ENCODE data around the gene OSBPL10. TPM values are rescaled to one million over a fixed set of nuclear protein-coding genes. Genes with fewer than 3 reads are reported as not detected.

Gene OSBPL10
- total RNA-seq, 1 donor from 2014 or later: 6.4 TPM

DNA sequence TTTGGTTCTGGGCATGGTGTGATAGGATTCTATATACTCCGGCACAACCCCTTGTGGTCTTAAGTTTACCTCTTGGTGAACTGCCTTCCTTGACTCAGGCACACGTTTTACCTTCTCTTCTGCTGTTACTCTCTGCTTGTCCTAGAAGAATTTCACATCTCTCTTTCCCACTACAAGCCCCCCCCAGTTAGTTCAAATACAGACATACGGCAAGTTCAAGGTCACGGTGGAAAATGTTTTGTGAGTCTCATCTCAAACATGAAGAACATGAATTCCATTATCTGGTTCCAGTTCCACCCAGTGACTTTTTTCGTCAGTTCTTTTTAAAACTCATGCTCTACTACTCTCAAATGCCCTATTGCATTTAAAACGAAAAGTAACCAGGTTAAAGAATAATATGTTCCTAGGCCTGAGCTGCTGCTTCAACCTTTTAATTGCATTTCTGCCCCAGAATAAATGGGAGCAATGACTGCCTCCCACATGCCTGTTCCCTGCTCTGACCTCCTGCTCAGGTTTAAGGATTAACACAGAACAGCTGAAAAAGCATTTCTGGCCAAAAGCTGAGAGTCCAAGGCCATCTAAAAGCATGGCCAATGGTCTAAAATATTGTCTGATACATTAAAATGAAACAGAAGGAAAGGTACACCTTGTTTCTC lies 132.8 kb downstream of the OSBPL10 start:
- no peak for DNase-seq
- TF ChIP-seq CTCF (IDR thresholded peaks at IDR 0.05; ENCODE audit: borderline replicate concordance): no peak
- H3K4me1 ChIP-seq: no peaks in the 10 kb centered on the region
- H3K9me3 ChIP-seq (replicated peaks): no peaks in the 10 kb centered on the region
- no peak overlapping the region for H3K27ac ChIP-seq (replicated peaks)
- H3K36me3 ChIP-seq: no peaks in the 10 kb centered on the region
- intact Hi-C loops (cut with micrococcal nuclease): no loop called here
- no peak overlapping the region for H3K4me3 ChIP-seq
- no peaks in the 10 kb centered on the region for H3K27me3 ChIP-seq (ENCODE audit: low read depth)

DNA sequence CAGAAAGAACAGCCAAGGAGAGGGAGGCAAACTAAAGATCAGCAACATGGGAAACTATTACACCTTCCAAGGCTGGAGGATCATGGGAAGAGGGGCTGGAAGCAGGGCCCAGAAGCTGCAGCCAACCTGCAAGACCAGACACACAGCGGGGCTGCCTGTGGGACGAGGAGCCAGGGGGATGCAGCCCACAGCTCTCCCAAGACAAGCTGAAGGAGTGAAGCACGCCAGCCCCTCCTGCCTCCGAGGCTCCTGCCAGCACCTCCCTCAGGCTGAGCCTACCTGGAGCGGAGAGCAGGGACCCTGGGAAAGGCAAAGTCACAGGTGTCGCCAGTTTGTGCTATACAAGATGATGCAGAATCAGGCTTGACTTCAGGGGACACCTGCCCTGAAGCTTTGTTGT lies 133.3 kb downstream of the OSBPL10 start:
- Histone ChIP-seq H3K27ac (replicated peaks) (no peak overlapping the region), H3K4me1 (no peaks in the 10 kb centered on the region), H3K4me3 (no peak overlapping the region), H3K27me3 (ENCODE audit: low read depth) (no peaks in the 10 kb centered on the region), H3K36me3 (no peaks in the 10 kb centered on the region), H3K9me3 (replicated peaks) (no peaks in the 10 kb centered on the region)
- TF ChIP-seq CTCF (IDR thresholded peaks at IDR 0.05; ENCODE audit: borderline replicate concordance): no peak
- intact Hi-C loops (cut with micrococcal nuclease): no loop called here
- no peak for DNase-seq

GRCh38 chr3:31841515-31841914 lies 139.5 kb downstream of the OSBPL10 start:
- Histone ChIP-seq H3K4me3 (no peak overlapping the region), H3K27me3 (ENCODE audit: low read depth) (no peaks in the 10 kb centered on the region), H3K27ac (replicated peaks) (no peak overlapping the region), H3K9me3 (replicated peaks) (peaks cover 5% of the 10 kb centered on the region), H3K4me1 (no peaks in the 10 kb centered on the region), H3K36me3 (no peaks in the 10 kb centered on the region)
- TF ChIP-seq CTCF (IDR thresholded peaks at IDR 0.05; ENCODE audit: borderline replicate concordance): no peak
- DNase-seq: no peak
- intact Hi-C loops (cut with micrococcal nuclease): no loop called here

DNA sequence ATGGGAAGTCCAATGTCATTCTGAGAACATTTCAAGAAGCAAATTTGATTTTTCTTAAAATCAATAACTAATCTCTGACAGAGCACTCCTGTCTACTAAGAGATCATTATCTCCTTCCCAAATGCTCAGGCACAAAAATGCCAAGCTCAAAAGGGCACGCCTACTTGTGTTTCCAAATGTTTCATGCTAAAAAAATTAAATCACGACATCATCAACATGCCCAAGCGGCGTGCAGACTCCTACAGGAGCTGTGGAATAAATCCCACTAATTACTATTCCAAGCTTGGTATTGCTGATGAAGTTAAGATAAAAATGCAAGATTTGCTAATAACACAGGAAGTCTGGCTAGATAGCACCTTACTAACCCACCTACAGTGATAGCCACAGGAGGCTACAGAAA lies 140.8 kb downstream of the OSBPL10 start:
- Histone ChIP-seq H3K9me3 (replicated peaks) (peaks cover 5% of the 10 kb centered on the region), H3K4me1 (no peaks in the 10 kb centered on the region), H3K27ac (replicated peaks) (no peak overlapping the region), H3K4me3 (no peak overlapping the region), H3K27me3 (ENCODE audit: low read depth) (no peaks in the 10 kb centered on the region), H3K36me3 (no peaks in the 10 kb centered on the region)
- intact Hi-C loops (cut with micrococcal nuclease): no loop called here
- DNase-seq: no peak
- TF ChIP-seq CTCF (IDR thresholded peaks at IDR 0.05; ENCODE audit: borderline replicate concordance): no peak

DNA sequence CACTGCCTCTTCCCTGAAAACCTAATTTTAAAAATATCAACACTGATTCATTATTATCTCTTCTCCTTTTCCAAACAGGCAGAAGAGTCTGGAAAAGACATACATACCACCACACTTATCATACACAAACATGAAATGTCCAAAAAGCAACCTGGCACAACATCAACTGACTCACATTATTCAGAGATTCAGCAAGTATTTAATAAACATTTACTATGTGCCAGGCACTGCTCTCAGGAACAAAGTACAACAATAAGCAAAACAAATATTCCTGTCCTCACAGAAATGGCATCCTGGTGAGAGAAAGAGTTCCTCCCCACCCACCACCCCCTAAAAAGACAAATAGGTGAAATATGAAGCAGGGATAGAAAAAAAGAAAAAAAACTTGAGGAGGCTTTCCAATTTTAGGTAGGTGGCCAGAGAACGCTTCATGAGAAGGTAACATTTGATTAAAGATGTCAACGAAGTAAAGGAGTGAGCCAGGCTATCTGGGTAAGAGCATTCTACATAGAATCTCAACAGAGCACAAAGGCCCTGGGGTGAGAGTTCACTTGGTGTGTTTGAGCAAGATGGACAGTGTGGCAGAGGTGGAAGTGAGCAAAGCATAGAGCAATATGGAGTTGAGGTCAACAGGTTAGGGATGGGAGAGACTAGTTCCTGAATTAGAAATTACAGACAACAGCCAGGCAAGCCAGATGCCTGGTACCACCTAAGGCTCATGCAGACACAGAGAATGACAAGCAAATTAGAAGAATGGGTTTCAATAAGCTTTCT lies 141.7 kb downstream of the OSBPL10 start:
- no peak for TF ChIP-seq CTCF (IDR thresholded peaks at IDR 0.05; ENCODE audit: borderline replicate concordance)

More for the DNA sequence above, 141.7 kb downstream of the OSBPL10 start:
- DNase-seq: no peak
- Histone ChIP-seq H3K36me3 (no peaks in the 10 kb centered on the region), H3K4me3 (no peak overlapping the region), H3K27ac (replicated peaks) (no peak overlapping the region), H3K27me3 (ENCODE audit: low read depth) (no peaks in the 10 kb centered on the region), H3K9me3 (replicated peaks) (peaks cover 5% of the 10 kb centered on the region), H3K4me1 (no peaks in the 10 kb centered on the region)
- intact Hi-C loops (cut with micrococcal nuclease): no loop called here

All from left ventricle myocardium inferior (tissue), 1 donor.